Activated T-helper 17 cell treated with anti-CD3 and anti-CD28 coated beads, Interleukin-2, amount 50 U/mL, for 72 hours (primary cell): ENCODE results near the gene RMC1. TPM values are rescaled to one million over a fixed set of nuclear protein-coding genes. Genes with fewer than 3 reads are reported as not detected.
A peak's percentile ranks its signal among the peaks of the same experiment; 100 is the strongest.
"Not testable (repeated sequence)": the region's sequence is repeated elsewhere in the genome, so short reads cannot be mapped to it uniquely, and the experiment has no call there.

ENCODE experiments used
- ATAC-seq: fragments of 150-1000 bp; cut with Tn5 transposase; replicated peaks from 2 replicates; pipeline ENCODE4 v1.10.0; 2021; ENCODE audit warnings: mild to moderate bottlenecking, moderate library complexity
- H3K27ac Mint-ChIP-seq: one replicate; pipeline ENCODE4 v1.8.0; 2022; ENCODE audit warnings: mixed read lengths
- H3K27me3 Mint-ChIP-seq: one replicate; pipeline ENCODE4 v1.8.0; 2022; ENCODE audit warnings: mixed read lengths
- H3K36me3 Mint-ChIP-seq: one replicate; pipeline ENCODE4 v1.8.0; 2022; ENCODE audit warnings: low read depth, mild to moderate bottlenecking, mixed read lengths
- H3K4me1 Mint-ChIP-seq: one replicate; pipeline ENCODE4 v1.8.0; 2022; ENCODE audit warnings: mixed read lengths
- H3K4me3 Mint-ChIP-seq: one replicate; pipeline ENCODE4 v1.8.0; 2022; ENCODE audit warnings: mild to moderate bottlenecking, mixed read lengths
- H3K9me3 Mint-ChIP-seq: one replicate; pipeline ENCODE4 v1.8.0; 2022; ENCODE audit warnings: mixed read lengths
- total RNA-seq, 2 donors: library from RNA; stranded (reverse); gene quantifications; one replicate each; pipeline ENCODE4 v1.2.3, GENCODE V29; 2022

The RMC1 gene
- total RNA-seq, 2 donors from 2014 or later = 24.6 to 55.0 TPM

DNA sequence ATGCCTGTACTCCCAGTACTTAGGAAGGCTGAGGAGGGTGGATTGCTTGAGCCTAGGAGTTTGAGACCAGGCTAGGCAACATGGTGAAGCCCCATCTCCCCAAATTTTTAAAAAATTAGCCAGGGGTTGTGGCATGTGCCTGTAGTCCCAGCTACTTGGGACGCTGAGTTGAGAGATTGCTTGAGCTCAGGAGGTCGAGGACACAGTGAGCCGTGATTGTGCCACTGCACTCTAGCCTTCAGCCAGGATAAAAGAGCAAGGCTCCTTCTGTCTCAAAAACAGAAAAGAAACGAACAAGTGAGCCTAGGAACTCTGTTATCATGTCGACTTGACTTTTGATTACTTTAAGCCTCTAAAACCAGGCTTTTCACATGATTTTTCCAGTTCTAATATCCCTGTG is 69.3 kb downstream of the RMC1 start:
- peaks cover 23% of the 10 kb centered on the region for H3K4me1 Mint-ChIP-seq
- H3K36me3 Mint-ChIP-seq = peaks cover 77% of the 10 kb centered on the region
- H3K27me3 Mint-ChIP-seq = no peaks in the 10 kb centered on the region
- no peak overlapping the region for H3K4me3 Mint-ChIP-seq
- no peaks in the 10 kb centered on the region for H3K9me3 Mint-ChIP-seq
- peak overlapping the region; percentile 72 for H3K27ac Mint-ChIP-seq
- ATAC-seq = no peak

DNA sequence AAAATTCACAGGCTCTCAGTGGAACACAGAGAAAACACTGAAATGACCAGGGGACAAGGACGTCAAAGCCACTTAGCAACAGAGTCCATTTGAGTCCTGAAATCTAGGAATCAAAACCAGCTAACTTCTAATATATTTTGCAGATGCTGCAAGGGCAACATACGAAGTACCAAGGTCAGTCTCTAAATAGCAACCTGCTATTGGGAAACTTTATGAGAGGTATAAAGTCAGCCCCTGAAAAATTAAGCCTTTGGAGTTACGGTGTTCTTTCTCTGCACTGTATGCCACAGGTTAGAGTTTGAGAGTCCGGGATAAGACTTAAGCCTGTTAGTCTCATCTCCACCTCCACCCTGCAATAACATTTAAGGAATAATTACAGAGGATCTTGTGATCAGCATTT is 69.7 kb downstream of the RMC1 start:
- Mint-ChIP-seq H3K4me3 (peak overlapping the region; percentile 76), H3K4me1 (peaks cover 23% of the 10 kb centered on the region), H3K36me3 (peaks cover 72% of the 10 kb centered on the region), H3K9me3 (no peaks in the 10 kb centered on the region), H3K27ac (peak overlapping the region; percentile 95), H3K27me3 (no peaks in the 10 kb centered on the region)
- no peak for ATAC-seq

GRCh38 chr18:23573626-23574431 is 70.5 kb downstream of the RMC1 start:
- peak; percentile 92 for ATAC-seq
- Mint-ChIP-seq H3K4me3 (peak overlapping the region; percentile 76), H3K36me3 (peaks cover 64% of the 10 kb centered on the region), H3K4me1 (peaks cover 28% of the 10 kb centered on the region), H3K9me3 (no peaks in the 10 kb centered on the region), H3K27ac (peak overlapping the region; percentile 95), H3K27me3 (no peaks in the 10 kb centered on the region)

GRCh38 chr18:23574611-23575308 is 71.4 kb downstream of the RMC1 start:
- Mint-ChIP-seq H3K36me3 (peaks cover 61% of the 10 kb centered on the region), H3K4me3 (peak overlapping the region; percentile 76), H3K4me1 (peaks cover 35% of the 10 kb centered on the region), H3K27ac (peak overlapping the region; percentile 95), H3K9me3 (no peaks in the 10 kb centered on the region), H3K27me3 (no peaks in the 10 kb centered on the region)
- no peak for ATAC-seq

- H3K4me3 Mint-ChIP-seq = peak overlapping the region; percentile 76
Measured at GRCh38 chr18:23575309-23575651, 72.0 kb downstream of the RMC1 start.

GRCh38 chr18:23577521-23577920 is 74.2 kb downstream of the RMC1 start:
- H3K9me3 Mint-ChIP-seq, H3K27ac Mint-ChIP-seq, H3K4me3 Mint-ChIP-seq, H3K27me3 Mint-ChIP-seq, ATAC-seq: not testable (repeated sequence)
- H3K4me1 Mint-ChIP-seq = peaks cover 52% of the 10 kb centered on the region
- H3K36me3 Mint-ChIP-seq = peaks cover 56% of the 10 kb centered on the region

More at GRCh38 chr18:23575309-23575651, 72.0 kb downstream of the RMC1 start:
- H3K4me1 Mint-ChIP-seq = peaks cover 40% of the 10 kb centered on the region
- no peak for ATAC-seq
- H3K27me3 Mint-ChIP-seq = no peaks in the 10 kb centered on the region
- H3K27ac Mint-ChIP-seq = peak overlapping the region; percentile 95
- H3K36me3 Mint-ChIP-seq = peaks cover 56% of the 10 kb centered on the region
- H3K9me3 Mint-ChIP-seq = no peaks in the 10 kb centered on the region

DNA sequence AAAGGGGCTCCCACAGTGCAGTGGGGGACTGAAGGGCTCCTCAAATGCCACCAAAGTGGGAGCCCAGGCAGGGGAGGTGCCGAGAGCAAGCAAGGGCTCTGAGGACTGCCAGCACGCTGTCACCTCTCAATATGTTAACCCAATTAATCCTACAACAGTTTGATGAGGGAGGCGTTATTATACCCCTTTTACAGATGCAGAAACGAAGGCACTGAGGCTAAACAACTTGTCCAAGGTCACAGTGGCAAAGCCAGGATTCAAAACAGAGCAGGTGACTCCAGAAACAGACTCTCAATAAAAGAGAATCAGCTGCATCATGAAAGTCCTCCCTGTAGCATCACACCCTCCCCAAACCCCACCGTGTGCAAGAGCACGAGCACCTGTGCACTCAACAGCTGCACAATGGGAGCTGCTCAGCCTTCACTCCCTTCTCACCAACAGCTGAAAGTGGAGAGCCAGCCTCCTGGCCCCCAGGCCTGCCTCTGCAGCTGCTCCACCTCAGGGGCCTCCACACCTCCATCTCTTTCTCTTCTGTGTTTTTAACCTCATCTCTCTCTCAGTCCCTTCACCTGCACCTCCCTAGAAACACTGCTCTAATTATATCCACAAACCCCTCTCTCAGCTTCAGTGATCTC is 74.9 kb downstream of the RMC1 start:
- H3K4me3 Mint-ChIP-seq = no peak overlapping the region
- ATAC-seq = no peak

GRCh38 chr18:23578891-23579653 is 75.8 kb downstream of the RMC1 start:
- Mint-ChIP-seq H3K27ac (peak overlapping the region; percentile 68), H3K27me3 (no peaks in the 10 kb centered on the region), H3K36me3 (peaks cover 59% of the 10 kb centered on the region), H3K9me3 (no peaks in the 10 kb centered on the region), H3K4me1 (peaks cover 50% of the 10 kb centered on the region), H3K4me3 (peak overlapping the region; percentile 9)
- ATAC-seq = no peak

More for the DNA sequence above, 74.9 kb downstream of the RMC1 start:
- Mint-ChIP-seq H3K9me3 (no peaks in the 10 kb centered on the region), H3K36me3 (peaks cover 61% of the 10 kb centered on the region), H3K27me3 (no peaks in the 10 kb centered on the region), H3K27ac (peak overlapping the region; percentile 68), H3K4me1 (peaks cover 51% of the 10 kb centered on the region)

- peak overlapping the region; percentile 68 for H3K27ac Mint-ChIP-seq
- no peaks in the 10 kb centered on the region for H3K27me3 Mint-ChIP-seq
- ATAC-seq = peak; percentile 55
- peaks cover 40% of the 10 kb centered on the region for H3K4me1 Mint-ChIP-seq
- no peaks in the 10 kb centered on the region for H3K9me3 Mint-ChIP-seq
- peaks cover 59% of the 10 kb centered on the region for H3K36me3 Mint-ChIP-seq
- H3K4me3 Mint-ChIP-seq = peak overlapping the region; percentile 43
Measured at GRCh38 chr18:23580677-23581367, 77.5 kb downstream of the RMC1 start.

Other genes with a start within 250 kb of the RMC1 start
- gene RIOK3, start 50.2 kb upstream of the RMC1 start, total RNA-seq = 100 to 1,000 TPM in 1 of 2 donors, 10 to 100 TPM in 1; 56.8 to 101 TPM
- gene NPC1, start 83.0 kb downstream of the RMC1 start, total RNA-seq = 10 to 100 TPM; 39.6 to 49.3 TPM
- gene ANKRD29, start 159.4 kb downstream of the RMC1 start, total RNA-seq = not detected
- gene LAMA3, start 185.9 kb downstream of the RMC1 start, total RNA-seq = under 1 TPM; 0.11 to 0.24 TPM